Testis (tissue), 2 donors: Measurements from ENCODE around the gene SERP2.

Experiments
- POLR2A ChIP-seq: fragments of 450-650 bp; IDR thresholded peaks from one replicate; pipeline ENCODE4 v1.6.1; 2017; ENCODE audit warnings: antibody characterized with exemption, mild to moderate bottlenecking, moderate library complexity
- TF ChIP-seq, protein P1 (sequence below), 3 experiments: fragments of 450-650 bp in 2 of 3; fragments of 200-600 bp in 1 of 3; sonication (generic) in 1 of 3; IDR thresholded peaks; one replicate each; pipeline ENCODE4 v1.5.1; 2016 to 2019; ENCODE audit warnings: antibody characterized with exemption in 3 of 3, mild to moderate bottlenecking in 2 of 3, moderate library complexity in 1 of 3

DNA sequence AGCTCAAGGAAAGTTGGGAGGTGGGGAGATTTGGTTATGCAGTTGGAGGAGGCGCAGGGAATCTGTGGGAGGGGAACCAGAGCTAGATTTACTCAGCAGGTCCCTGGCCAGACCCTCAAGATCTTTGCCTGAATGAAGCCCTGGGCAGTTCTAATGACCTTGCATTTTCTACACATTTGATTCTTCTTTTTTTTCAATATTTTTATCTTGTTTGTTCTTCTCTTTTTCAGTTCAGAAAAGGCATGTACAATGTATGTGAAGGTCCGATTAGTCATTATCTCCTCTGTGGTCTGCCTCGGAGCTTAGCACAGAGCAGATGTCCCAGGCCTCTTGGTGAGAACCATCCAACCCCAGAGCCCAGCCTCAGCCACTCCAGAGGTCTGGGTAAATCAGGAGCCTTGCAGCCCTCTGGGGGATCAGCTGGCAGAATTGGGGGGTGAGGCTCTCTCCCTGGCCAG, 24.2 kb downstream of the SERP2 start:
- TF ChIP-seq, protein P1, sequence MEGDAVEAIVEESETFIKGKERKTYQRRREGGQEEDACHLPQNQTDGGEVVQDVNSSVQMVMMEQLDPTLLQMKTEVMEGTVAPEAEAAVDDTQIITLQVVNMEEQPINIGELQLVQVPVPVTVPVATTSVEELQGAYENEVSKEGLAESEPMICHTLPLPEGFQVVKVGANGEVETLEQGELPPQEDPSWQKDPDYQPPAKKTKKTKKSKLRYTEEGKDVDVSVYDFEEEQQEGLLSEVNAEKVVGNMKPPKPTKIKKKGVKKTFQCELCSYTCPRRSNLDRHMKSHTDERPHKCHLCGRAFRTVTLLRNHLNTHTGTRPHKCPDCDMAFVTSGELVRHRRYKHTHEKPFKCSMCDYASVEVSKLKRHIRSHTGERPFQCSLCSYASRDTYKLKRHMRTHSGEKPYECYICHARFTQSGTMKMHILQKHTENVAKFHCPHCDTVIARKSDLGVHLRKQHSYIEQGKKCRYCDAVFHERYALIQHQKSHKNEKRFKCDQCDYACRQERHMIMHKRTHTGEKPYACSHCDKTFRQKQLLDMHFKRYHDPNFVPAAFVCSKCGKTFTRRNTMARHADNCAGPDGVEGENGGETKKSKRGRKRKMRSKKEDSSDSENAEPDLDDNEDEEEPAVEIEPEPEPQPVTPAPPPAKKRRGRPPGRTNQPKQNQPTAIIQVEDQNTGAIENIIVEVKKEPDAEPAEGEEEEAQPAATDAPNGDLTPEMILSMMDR (IDR thresholded peaks at IDR 0.05), result no peak
- TF ChIP-seq POLR2A, result no peak
